Transverse colon (tissue), 4 donors: ENCODE measurements around the gene CAB39L. TPM values are rescaled to one million over a fixed set of nuclear protein-coding genes. Genes with fewer than 3 reads are reported as not detected.
"Not testable (repeated sequence)": the region's sequence is repeated elsewhere in the genome, so short reads cannot be mapped to it uniquely, and the experiment has no call there.

Experiments used
- DNase-seq: peaks from one replicate; pipeline ENCODE4 v3.0.0-alpha.2; 2019
- H3K27ac ChIP-seq, 4 donors: fragments of 200-600 bp; sonication (generic); 2 replicates each; pipeline ENCODE4 v1.5.1; 2016 to 2018; ENCODE audit warnings: inconsistent platforms in 4 of 4
- H3K27me3 ChIP-seq: fragments of 200-600 bp; sonication (generic); 2 replicates; pipeline ENCODE4 v1.5.1; 2017; ENCODE audit warnings: inconsistent platforms
- H3K36me3 ChIP-seq, 4 donors: fragments of 200-600 bp; sonication (generic); 2 replicates each; pipeline ENCODE4 v1.5.1; 2017 to 2019; ENCODE audit warnings: inconsistent platforms in 4 of 4
- H3K4me1 ChIP-seq, 4 donors: fragments of 200-600 bp; sonication (generic); 2 replicates each; pipeline ENCODE4 v1.5.1; 2017 to 2020; ENCODE audit warnings: inconsistent platforms in 4 of 4
- H3K4me3 ChIP-seq, 4 donors: fragments of 200-600 bp; sonication (generic); 1 replicate in 1 of 4; 2 replicates in 3 of 4; pipeline versions ENCODE4 v1.5.1 to v1.6.1; 2017 to 2019; ENCODE audit warnings: inconsistent platforms in 4 of 4
- H3K9me3 ChIP-seq, 2 donors: fragments of 200-600 bp; sonication (generic); 2 replicates each; pipeline ENCODE4 v1.5.1; 2017 to 2019; ENCODE audit warnings: inconsistent platforms in 2 of 2
- CTCF ChIP-seq, 5 experiments: fragments of 200-600 bp in 3 of 5; fragments of 450-650 bp in 2 of 5; sonication (generic) in 3 of 5; IDR thresholded peaks; 1 replicate in 2 of 5; 2 replicates in 3 of 5; pipeline ENCODE4 v1.5.1; 2016 to 2017; ENCODE audit warnings: antibody characterized with exemption in 5 of 5, inconsistent platforms in 3 of 5, mild to moderate bottlenecking in 2 of 5, moderate library complexity in 1 of 5
- EP300 ChIP-seq: sonication (generic); formaldehyde crosslinking; IDR thresholded peaks from one replicate; pipeline ENCODE4 v1.6.1; 2017; ENCODE audit warnings: antibody characterized with exemption, low read depth
- POLR2A ChIP-seq: fragments of 450-650 bp; IDR thresholded peaks from one replicate; pipeline ENCODE4 v1.6.1; 2016; ENCODE audit warnings: antibody characterized with exemption, mild to moderate bottlenecking, moderate library complexity
- POLR2AphosphoS5 ChIP-seq, 3 donors: sonication (generic); formaldehyde crosslinking; IDR thresholded peaks; one replicate each; pipeline ENCODE4 v1.6.1; 2016; ENCODE audit warnings: antibody characterized with exemption in 3 of 3
- WGBS, 2 donors: methylation state at CpG; one replicate each; pipeline ENCODE4 v1.1.5; 2018; ENCODE audit warnings: low coverage in 1 of 2; 5-methylcytosine and 5-hydroxymethylcytosine counted together
- in situ Hi-C, 4 donors: fragments of 200-750 bp; cut with MboI; loops; one replicate each; pipeline versions ENCODE4 v1.15.0 to v1.15.1; 2017; ENCODE audit warnings: low sequenced_read_pairs in 3 of 4, low pct_ligation_motif_present in 1 of 4, low pct_unique_long_range_greater_than_20kb in 1 of 4
- intact Hi-C: fragments of 100-400 bp; cut with DNase I; formaldehyde crosslinking; loops from one replicate; pipeline ENCODE4 v1.15.1; 2023; ENCODE audit warnings: low total_unique reads
- total RNA-seq, 4 donors: library from RNA; depleted of rRNA; stranded (reverse); fragments of >200 nt; gene quantifications; one replicate each; pipeline ENCODE4 v1.1.0, GENCODE V29; 2016

CAB39L gene
- total RNA-seq, 4 donors from 2014 or later: 23.5 to 36.7 (median 25.4) TPM

GRCh38 chr13:49329831-49330545, 113.9 kb downstream of the CAB39L start:
- no peaks in the 10 kb centered on the region for H3K4me1 ChIP-seq
- intact Hi-C loops: no loop called here
- no peaks in the 10 kb centered on the region for H3K27me3 ChIP-seq
- H3K27ac ChIP-seq: no peak overlapping the region
- H3K4me3 ChIP-seq: no peak overlapping the region
- in situ Hi-C loops: no loop called here
- WGBS, 2 donors: 88 to 91% methylated on average over 2 to 8 of the region's 8 CpGs
- H3K9me3 ChIP-seq: no peaks in the 10 kb centered on the region
- peaks cover 0 to 4% (median 0%) of the 10 kb centered on the region in 4 donors for H3K36me3 ChIP-seq
- no peak for TF ChIP-seq CTCF (IDR thresholded peaks at IDR 0.05)
- no peak for TF ChIP-seq POLR2AphosphoS5 (IDR thresholded peaks at IDR 0.05)
- TF ChIP-seq POLR2A: no peak
- TF ChIP-seq EP300: no peak
- DNase-seq: no peak

GRCh38 chr13:49327145-49327544, 116.7 kb downstream of the CAB39L start:
- H3K36me3 ChIP-seq, H3K27me3 ChIP-seq, intact Hi-C loops, H3K4me3 ChIP-seq, DNase-seq, in situ Hi-C loops, H3K9me3 ChIP-seq, H3K27ac ChIP-seq, H3K4me1 ChIP-seq: not testable (repeated sequence)
- WGBS, 2 donors: 95 to 100% methylated on average over 3 of the region's 3 CpGs

GRCh38 chr13:49326222-49326917, 117.5 kb downstream of the CAB39L start:
- in situ Hi-C loops (no loop called here), intact Hi-C loops (no loop called here)
- DNase-seq: no peak
- Histone ChIP-seq H3K4me3 (no peak overlapping the region), H3K27me3 (no peaks in the 10 kb centered on the region), H3K4me1 (no peaks in the 10 kb centered on the region), H3K27ac (no peak overlapping the region), H3K9me3 (no peaks in the 10 kb centered on the region), H3K36me3 (no peaks in the 10 kb centered on the region)
- WGBS, 2 donors: 71 to 80% methylated on average over 7 of the region's 7 CpGs
- TF ChIP-seq EP300: no peak
- TF ChIP-seq POLR2AphosphoS5 (IDR thresholded peaks at IDR 0.05): no peak
- TF ChIP-seq CTCF (IDR thresholded peaks at IDR 0.05): no peak
- TF ChIP-seq POLR2A: no peak

GRCh38 chr13:49323344-49323743, 120.5 kb downstream of the CAB39L start:
- Histone ChIP-seq H3K27me3 (no peaks in the 10 kb centered on the region), H3K27ac (no peak overlapping the region), H3K9me3 (no peaks in the 10 kb centered on the region), H3K36me3 (no peaks in the 10 kb centered on the region), H3K4me3 (no peak overlapping the region), H3K4me1 (peaks cover 0 to 5% (median 0%) of the 10 kb centered on the region in 4 donors)
- DNase-seq: no peak
- intact Hi-C loops (no loop called here), in situ Hi-C loops (loop anchor here in 1 of 4 donors (25.0 kb wide), 1 partner anchor 114 kb away; the partner anchor contains the start of genes CAB39L and SETDB2)
- 91 to 96% methylated on average over 5 to 7 of the region's 7 CpGs for WGBS, 2 donors
- TF ChIP-seq EP300 (no peak), CTCF (IDR thresholded peaks at IDR 0.05) (no peak), POLR2AphosphoS5 (IDR thresholded peaks at IDR 0.05) (no peak), POLR2A (no peak)
